Renal pelvis (tissue), 4 donors: ENCODE results near the gene ADD1. TPM values are rescaled to one million over a fixed set of nuclear protein-coding genes. Genes with fewer than 3 reads are reported as not detected.
A peak's percentile ranks its signal among the peaks of the same experiment; 100 is the strongest.

Source experiments
- DNase-seq: peaks from one replicate; pipeline ENCODE4 v3.0.0-alpha.2; 2013
- polyA plus RNA-seq, 3 donors: library from polyadenylated mRNA; unstranded; fragments of 120-200 nt; gene quantifications; one replicate each; pipeline ENCODE4 v1.2.1, GENCODE V29; 2013; ENCODE audit not compliant: insufficient read length in 3 of 3

Gene ADD1
- polyA plus RNA-seq, 3 donors, result 261 to 290 (median 281) TPM

DNA sequence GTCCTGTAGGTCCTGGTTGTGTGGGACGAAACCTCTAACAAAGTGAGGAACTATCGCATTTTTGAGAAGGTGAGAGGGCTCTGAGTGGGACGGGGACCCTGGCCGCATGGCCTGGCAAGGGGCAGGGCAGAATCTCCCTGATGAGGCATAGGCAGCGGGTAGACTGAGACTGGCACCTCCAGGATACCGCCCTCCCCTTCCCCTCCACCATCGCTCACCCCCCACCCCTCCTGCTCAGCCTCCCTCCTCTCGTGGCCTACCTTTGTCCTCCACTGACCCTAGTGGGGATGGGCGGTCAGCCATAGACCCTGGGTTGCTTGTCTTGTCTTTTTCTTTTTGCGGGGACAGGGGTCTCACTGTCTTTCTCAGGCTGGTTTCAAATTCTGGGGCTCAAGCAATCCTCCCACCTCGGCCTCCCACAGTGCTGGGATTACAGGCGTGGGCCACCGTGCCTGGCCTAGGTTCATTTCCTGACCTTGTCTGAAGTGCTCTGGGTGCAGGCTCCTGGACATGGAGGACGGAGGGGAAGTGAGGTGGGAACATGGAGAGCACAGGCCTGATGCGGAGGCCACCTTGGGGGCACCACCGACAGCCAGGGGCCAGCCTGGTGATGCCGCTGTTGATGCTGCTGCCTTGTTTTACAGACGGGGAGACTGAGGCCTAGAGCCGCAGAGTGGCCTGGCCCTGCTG lies 10.5 kb upstream of the ADD1 start:
- DNase-seq, result no peak

DNA sequence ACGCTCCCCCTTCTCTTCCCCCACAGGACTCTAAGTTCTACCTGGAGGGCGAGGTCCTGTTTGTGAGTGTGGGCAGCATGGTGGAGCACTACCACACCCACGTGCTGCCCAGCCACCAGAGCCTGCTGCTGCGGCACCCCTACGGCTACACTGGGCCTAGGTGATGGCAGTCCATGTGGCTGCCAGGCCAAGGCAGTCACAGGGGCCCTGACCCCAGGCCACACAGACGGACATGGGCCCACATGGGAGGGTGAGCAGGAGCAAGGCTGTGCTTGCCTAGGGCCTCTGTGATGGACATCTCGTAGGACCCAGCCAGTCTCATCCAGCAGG lies 10.0 kb upstream of the ADD1 start:
- no peak for DNase-seq

DNA sequence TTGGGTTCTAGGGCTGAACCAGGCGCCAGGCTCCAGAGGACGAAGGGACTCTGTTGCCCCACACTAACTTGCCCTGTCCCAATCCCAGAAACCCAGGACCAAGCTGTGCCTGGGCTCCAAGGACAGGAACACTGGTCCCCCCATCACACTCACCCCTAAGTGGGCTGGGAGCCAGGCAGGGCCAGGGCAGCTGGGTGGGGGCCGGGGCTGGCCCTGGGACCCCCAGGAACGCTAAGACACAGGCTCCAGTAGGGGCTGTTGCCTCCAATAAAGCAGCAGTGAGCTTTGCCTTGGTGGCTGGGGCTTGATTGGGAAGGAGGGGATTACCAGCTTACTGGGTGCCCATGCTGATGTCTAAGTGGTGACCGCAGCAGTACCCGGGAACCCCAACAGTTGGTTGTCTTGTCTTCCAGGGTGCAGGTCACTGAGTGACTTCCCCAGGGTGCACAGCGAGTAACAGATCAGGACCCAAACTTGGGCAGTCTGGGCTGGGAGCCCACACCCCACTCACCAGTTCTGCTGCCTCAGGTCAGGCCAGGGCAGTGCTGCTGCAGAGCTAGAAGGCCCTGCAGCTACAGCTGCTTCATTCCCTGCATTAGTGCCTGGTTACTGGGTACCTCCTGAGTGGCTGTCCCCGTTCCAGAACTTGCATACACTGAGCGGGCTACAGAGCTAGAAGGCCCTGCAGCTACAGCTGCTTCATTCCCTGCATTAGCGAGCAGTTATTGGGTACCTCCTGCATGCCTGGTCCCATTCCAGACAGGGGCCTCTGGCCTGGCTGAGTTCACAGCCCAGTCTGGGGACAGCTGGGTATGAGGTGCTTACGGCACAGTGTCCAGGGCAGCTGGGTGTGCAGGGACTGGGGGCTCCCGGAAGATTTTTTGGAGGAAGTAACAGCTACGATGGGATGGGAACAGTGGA lies 9.4 kb upstream of the ADD1 start:
- DNase-seq, result no peak

- DNase-seq, result no peak
These were observed 7.7 kb upstream of the ADD1 start for GRCh38 chr4:2835978-2836377.

DNA sequence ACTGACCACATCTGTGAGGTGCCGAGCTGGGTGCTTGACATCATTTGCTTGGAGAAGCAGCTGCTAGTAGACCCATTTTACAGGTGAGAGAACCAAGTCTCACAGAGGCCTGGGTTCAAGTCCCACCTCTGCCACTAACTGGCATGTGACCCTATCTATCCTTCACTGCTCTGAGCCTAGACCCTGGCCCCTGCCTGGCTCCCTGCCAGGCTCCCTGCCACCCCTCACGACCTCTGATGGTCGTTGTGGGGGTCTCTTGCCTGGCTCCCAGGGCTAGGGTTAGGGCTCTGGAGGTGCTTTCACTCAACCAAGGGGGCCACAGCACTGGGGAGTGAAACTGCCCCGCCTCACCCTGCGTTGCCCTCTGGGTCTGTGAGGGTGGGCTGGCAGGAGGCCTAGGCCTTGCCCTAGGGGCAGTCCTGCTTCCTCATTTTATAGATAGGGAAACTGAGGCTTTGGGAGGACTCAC lies 7.2 kb upstream of the ADD1 start:
- no peak for DNase-seq

GRCh38 chr4:2837110-2837903 lies 6.3 kb upstream of the ADD1 start:
- no peak for DNase-seq

GRCh38 chr4:2837904-2838496 lies 5.6 kb upstream of the ADD1 start:
- peak; percentile 58 for DNase-seq

DNA sequence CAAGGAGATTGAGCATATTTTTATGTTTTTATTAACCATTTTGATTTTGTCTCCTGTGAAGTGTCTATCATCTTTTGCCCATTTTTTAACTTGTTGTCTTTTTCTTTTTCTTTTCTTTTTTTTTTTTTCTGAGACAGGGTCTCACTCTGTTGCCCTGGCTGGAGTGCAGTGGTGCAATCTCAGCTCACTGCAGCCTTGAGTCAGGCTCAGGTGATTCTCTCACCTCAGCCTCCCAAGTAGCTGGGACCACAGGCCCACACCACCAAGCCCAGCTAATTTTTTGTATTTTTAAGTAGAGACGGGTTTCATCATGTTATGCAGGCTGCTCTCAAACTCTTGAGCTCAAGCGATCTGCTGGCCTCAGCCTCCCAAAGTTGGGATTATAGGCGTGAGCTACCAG lies 4.6 kb upstream of the ADD1 start:
- no peak for DNase-seq

DNA sequence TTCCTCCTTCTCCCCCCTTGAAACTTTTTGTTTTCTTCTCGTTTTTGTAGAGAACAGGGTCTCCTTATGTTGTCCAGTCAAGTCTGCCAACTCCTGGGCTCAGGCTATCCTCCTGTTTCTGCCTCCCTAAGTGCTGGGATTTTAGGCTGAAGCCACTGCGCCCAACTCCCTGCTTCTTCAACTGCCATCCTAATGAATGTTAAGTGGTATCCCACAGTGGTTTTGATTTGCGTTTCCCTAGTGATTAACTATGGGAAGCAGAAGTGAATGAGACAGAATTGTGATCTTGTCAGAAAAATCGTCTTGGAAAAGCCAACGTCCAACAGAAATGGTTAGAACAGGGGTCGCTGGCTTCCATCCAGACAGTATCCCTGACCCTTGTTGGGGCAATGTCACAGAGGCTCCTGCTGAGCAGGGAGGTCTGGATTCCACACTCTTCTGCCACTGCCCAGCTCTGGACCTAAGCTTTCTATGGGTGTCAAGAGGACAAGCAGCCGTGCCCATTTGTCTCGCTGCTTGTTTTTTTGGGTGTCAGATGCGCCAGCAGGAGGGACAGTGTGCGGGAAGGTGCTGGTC lies 869 bp upstream of the ADD1 start:
- DNase-seq, result no peak

DNA sequence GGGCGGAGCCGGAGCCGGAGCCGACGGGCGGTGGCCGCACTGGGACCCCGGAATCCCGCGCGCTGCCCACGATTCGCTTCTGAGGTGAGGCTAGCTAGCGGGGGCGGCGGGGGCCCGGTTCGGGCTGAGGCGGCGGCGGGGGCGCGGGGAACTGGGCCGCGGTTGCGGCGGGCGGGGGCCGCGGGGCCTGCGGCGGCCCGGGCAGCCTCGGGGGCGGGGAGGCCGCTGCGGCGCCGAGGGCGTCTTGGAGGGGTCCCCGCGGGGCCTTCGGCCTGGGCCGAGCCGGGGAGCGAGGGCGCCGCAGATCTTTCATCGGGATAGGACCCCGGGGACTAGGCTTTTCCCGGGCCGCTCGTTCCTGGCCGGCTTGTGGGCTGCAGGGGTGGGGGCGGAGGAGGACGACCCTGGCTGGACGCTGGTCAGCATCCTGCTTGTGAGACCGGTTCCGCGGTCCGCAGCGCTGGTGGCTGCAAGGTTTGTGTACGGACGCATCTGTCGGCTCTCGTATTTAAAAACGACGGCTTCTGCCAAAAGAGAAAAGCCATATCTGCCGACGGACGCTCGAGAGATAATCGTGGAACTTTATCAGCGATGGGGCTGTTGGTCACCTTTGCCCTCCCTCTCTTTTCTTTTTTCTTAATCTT lies 419 bp downstream of the ADD1 start:
- no peak for DNase-seq

- no peak for DNase-seq
These were observed 2.5 kb downstream of the ADD1 start for GRCh38 chr4:2846172-2846571.

DNA sequence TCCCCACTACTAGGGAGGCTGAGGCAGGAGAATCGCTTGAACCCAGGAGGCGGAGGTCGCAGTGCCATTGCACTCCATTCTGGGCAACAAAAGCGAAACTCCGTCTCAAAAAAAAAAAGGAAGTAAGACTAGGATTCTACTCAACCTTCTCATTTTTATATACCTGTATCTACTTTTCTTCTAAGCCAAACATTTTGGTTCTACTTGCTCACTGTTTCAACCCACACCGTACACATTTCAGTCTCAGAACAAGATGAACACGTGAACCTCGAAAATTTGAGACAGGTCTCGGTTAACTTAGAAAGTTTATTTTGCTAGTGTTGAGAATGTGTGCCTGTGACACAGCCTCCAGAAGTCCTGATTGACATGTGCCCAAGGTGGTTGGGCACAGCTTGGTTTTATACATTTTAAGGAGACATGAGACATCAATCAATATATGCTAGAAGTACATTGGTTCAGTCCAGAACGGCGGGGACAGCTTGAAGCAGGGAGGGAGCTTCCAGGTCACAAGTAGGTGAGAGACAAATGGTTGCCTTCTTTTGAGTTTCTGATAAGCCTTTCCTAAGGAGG lies 3.7 kb downstream of the ADD1 start:
- DNase-seq, result no peak

DNA sequence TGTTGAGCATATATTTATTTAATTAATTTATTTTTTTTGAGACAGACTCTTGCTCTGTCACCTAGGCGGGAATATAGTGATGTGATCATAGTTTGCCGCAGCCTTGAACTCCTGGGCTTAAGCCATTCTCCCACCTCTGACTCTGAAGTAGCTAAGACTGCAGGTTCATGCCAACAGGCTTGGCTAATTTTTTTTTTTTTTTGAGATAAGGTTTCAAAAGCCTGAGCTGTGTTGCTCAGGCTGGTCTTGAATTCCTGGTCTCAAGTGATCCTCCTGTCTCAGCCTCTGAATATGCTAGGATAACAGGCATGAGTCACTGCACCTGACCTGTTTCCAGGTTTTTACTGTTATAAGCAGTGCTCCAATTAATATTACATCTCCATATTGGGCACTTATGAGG lies 4.8 kb downstream of the ADD1 start:
- no peak for DNase-seq

- DNase-seq, result no peak
These were observed 5.9 kb downstream of the ADD1 start for GRCh38 chr4:2849267-2850152.

- no peak for DNase-seq
These were observed 7.5 kb downstream of the ADD1 start for GRCh38 chr4:2850966-2851798.

- no peak for DNase-seq
These were observed 8.9 kb downstream of the ADD1 start for GRCh38 chr4:2852481-2852921.

GRCh38 chr4:2855584-2855983 lies 11.9 kb downstream of the ADD1 start:
- no peak for DNase-seq

DNA sequence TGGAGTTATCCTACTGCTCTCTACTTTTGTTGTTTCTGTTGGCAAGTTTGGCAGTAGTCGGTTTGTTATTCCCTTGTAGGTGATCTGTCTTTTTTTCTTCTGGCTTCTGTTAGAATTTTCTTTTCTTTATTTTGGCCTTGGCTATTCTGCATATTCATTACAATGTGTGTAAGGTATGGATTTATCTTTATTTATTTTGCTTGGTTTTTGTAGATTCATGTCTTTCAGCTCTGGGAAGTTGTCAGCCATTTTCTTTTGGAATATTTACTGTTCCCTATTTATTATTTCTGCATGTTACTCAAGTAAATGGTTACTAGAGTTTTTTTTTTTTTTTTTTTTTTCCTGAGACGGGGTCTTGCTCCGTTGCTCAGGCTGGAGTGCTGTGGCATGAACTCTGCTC lies 12.6 kb downstream of the ADD1 start:
- no peak for DNase-seq
